Endodermal cell (in vitro differentiated cells): ENCODE results near the gene DTD1. TPM values are rescaled to one million over a fixed set of nuclear protein-coding genes. Genes with fewer than 3 reads are reported as not detected.

ENCODE experiments used
- DNase-seq: peaks from one replicate; pipeline ENCODE4 v3.0.0-alpha.2; 2017
- H3K27ac ChIP-seq: 2 replicates; pipeline ENCODE4 v1.5.1; 2013; ENCODE audit warnings: mild to moderate bottlenecking, low read depth, low read length, moderate library complexity
- H3K27me3 ChIP-seq: 2 replicates; pipeline ENCODE4 v1.6.1; 2013; ENCODE audit warnings: mild to moderate bottlenecking, low read length, moderate library complexity; ENCODE audit not compliant: insufficient read depth, control insufficient read depth, poor library complexity, severe bottlenecking
- H3K36me3 ChIP-seq: 2 replicates; pipeline ENCODE4 v1.7.0; 2013; ENCODE audit warnings: mild to moderate bottlenecking, low read length, moderate library complexity; ENCODE audit not compliant: control insufficient read depth, insufficient read depth
- H3K4me1 ChIP-seq: one replicate; pipeline ENCODE4 v1.7.0; 2013; ENCODE audit warnings: low read length; ENCODE audit not compliant: control insufficient read depth, insufficient read depth
- H3K4me3 ChIP-seq: 2 replicates; pipeline ENCODE4 v1.5.1; 2013; ENCODE audit warnings: mild to moderate bottlenecking, low read length, moderate library complexity
- H3K9ac ChIP-seq: 2 replicates; pipeline ENCODE4 v1.6.1; 2013; ENCODE audit warnings: mild to moderate bottlenecking, low read length, moderate library complexity; ENCODE audit not compliant: poor library complexity, severe bottlenecking; ENCODE audit errors: extremely low read depth
- H3K9me3 ChIP-seq: 2 replicates; pipeline ENCODE4 v1.6.1; 2013; ENCODE audit warnings: mild to moderate bottlenecking, low read length, moderate library complexity; ENCODE audit not compliant: control insufficient read depth
- H3K27ac Mint-ChIP-seq: 2 replicates; pipeline ENCODE4 v1.8.0; 2020; ENCODE audit warnings: mixed read lengths
- H3K27me3 Mint-ChIP-seq: 2 replicates; pipeline ENCODE4 v1.8.0; 2021; ENCODE audit warnings: mild to moderate bottlenecking, mixed read lengths; ENCODE audit not compliant: insufficient read depth
- H3K36me3 Mint-ChIP-seq: 2 replicates; pipeline ENCODE4 v1.8.0; 2020; ENCODE audit warnings: low read depth, mixed read lengths
- H3K4me1 Mint-ChIP-seq: 2 replicates; pipeline ENCODE4 v1.8.0; 2020; ENCODE audit warnings: mixed read lengths
- H3K4me3 Mint-ChIP-seq: 2 replicates; pipeline ENCODE4 v1.8.0; 2020; ENCODE audit warnings: mild to moderate bottlenecking, moderate library complexity, mixed read lengths
- H3K9me3 Mint-ChIP-seq: 2 replicates; pipeline ENCODE4 v1.8.0; 2020; ENCODE audit warnings: mild to moderate bottlenecking, mixed read lengths
- WGBS, 2 experiments: methylation state at CpG; one replicate each; pipeline versions ENCODE4 v1.1.5 to v1.1.7; 2013; ENCODE audit warnings: missing lambda C conversion rate in 2 of 2, mixed read lengths in 1 of 2; ENCODE audit not compliant: insufficient coverage in 1 of 2, insufficient read length in 1 of 2; 5-methylcytosine and 5-hydroxymethylcytosine counted together
- total RNA-seq, 2 donors: library from RNA; stranded (reverse); fragmentation: NEBNext Ultra II Directional in 1 of 2; extraction: Animal tissue kit (Norgen Biotek cat#: 25700) in 1 of 2; gene quantifications; 2 replicates in 1 of 2; 3 replicates in 1 of 2; pipeline ENCODE4 v1.2.1, GENCODE V29; 2021
- TF ChIP-seq, protein P1 (sequence below): fragments of 200-600 bp; sonication (generic); conservative IDR thresholded peaks from 2 replicates; pipeline ENCODE4 v1.5.0; 2021; ENCODE audit warnings: antibody characterized with exemption, mild to moderate bottlenecking

DTD1 gene
- total RNA-seq, 2 donors from 2014 or later, result 34.2 to 44.0 TPM

DNA sequence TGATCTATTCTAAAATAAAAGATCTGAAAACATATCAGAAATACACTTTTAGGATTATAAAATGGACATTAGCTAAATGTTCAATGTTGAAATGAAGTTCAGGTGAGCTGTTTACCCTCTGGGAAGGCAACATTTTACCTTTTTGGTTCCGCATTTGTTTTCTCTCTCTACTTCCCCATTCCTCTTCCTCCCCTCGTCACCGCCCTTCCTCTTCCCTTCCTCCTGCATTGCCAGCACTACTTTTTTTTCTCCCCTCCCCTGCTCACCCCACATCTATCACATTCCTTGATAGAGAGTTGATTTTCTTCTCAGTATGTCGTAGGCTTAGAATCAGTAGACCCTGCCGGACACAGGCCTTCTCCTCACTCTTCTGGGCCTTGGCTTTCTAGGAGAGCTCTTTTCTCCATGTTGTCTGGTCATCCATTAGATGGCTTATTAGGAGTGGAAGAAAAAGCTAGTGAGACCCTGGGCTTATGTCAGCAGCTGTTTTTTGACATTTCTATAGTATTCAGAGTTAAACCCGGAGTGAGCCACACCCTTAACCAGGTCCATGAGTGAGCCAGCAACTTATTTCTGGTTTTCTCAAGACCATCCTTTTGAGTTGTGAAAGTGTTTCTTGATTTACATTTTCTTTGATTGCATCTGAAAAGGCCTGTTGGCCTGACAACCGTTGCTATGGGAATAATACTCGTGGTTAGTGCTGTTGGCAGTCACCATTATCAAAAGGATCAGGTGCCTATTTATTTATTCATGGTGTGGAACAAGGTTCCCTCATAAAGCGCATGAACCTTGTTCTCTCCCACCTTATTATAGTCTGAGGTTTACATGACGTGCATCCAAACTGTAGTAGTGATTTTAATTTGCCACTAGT is 90.9 kb downstream of the DTD1 start:
- DNase-seq, result no peak
- H3K27me3 ChIP-seq, result no peaks in the 10 kb centered on the region
- no peaks in the 10 kb centered on the region for H3K9me3 ChIP-seq
- Mint-ChIP-seq H3K36me3 (peaks cover 2% of the 10 kb centered on the region), H3K9me3 (no peaks in the 10 kb centered on the region), H3K27ac (no peak overlapping the region), H3K4me1 (peaks cover 4% of the 10 kb centered on the region), H3K4me3 (no peak overlapping the region), H3K27me3 (no peaks in the 10 kb centered on the region)
- TF ChIP-seq, protein P1, sequence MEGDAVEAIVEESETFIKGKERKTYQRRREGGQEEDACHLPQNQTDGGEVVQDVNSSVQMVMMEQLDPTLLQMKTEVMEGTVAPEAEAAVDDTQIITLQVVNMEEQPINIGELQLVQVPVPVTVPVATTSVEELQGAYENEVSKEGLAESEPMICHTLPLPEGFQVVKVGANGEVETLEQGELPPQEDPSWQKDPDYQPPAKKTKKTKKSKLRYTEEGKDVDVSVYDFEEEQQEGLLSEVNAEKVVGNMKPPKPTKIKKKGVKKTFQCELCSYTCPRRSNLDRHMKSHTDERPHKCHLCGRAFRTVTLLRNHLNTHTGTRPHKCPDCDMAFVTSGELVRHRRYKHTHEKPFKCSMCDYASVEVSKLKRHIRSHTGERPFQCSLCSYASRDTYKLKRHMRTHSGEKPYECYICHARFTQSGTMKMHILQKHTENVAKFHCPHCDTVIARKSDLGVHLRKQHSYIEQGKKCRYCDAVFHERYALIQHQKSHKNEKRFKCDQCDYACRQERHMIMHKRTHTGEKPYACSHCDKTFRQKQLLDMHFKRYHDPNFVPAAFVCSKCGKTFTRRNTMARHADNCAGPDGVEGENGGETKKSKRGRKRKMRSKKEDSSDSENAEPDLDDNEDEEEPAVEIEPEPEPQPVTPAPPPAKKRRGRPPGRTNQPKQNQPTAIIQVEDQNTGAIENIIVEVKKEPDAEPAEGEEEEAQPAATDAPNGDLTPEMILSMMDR, result no peak
- no peak overlapping the region for H3K27ac ChIP-seq
- H3K9ac ChIP-seq, result no peak overlapping the region
- no peaks in the 10 kb centered on the region for H3K36me3 ChIP-seq
- H3K4me3 ChIP-seq, result no peak overlapping the region
- H3K4me1 ChIP-seq, result no peaks in the 10 kb centered on the region
- 66 to 72% methylated on average over 5 to 10 of the region's 10 CpGs for WGBS, 2 experiments

DNA sequence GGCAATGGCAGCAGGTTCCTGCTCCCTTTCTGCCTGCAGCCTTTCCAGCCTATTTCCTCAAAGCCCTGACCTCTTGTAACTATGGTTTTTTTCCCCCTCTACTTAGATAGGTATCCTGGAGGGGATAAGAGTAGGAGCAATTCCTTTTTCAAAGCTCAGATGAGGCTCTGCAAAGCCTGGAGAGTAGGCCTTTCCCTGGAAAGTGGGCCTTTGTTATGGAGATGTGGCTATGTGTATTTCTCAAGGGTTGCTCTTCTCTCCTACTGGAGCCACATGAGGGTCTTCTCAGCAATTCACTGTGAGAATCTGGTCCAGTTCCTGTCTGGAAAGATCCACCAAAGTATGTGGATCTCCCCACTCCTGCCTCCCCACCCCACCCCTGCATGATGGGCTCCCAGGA is 96.0 kb downstream of the DTD1 start:
- Mint-ChIP-seq H3K9me3 (no peaks in the 10 kb centered on the region), H3K27ac (no peak overlapping the region), H3K27me3 (no peaks in the 10 kb centered on the region), H3K4me3 (no peak overlapping the region), H3K4me1 (peaks cover 9% of the 10 kb centered on the region), H3K36me3 (peaks cover 2% of the 10 kb centered on the region)
- no peak overlapping the region for H3K27ac ChIP-seq
- no peak for DNase-seq
- no peaks in the 10 kb centered on the region for H3K4me1 ChIP-seq
- no peaks in the 10 kb centered on the region for H3K36me3 ChIP-seq
- no peak overlapping the region for H3K4me3 ChIP-seq
- no peaks in the 10 kb centered on the region for H3K9me3 ChIP-seq
- TF ChIP-seq, protein P1, result no peak
- no peaks in the 10 kb centered on the region for H3K27me3 ChIP-seq
- no peak overlapping the region for H3K9ac ChIP-seq

DNA sequence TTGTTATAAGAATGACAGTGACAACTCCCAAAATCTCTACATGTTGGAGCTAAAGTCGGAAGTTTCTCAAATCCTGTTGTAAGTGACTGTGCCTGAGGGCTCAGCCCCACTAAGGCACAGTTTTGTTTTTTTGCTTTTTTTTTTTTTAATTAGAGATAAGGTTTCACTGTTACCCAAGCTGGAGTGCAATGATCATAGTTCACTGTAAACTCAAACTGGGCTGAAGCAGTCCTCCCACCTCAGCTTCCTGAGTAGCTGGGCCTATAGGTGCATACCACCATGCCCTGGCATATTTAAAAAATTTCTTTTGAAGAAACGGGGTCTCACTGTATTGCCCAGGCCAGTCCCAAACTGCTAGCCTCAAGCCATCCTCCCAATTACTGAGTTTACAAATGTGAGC is 96.9 kb downstream of the DTD1 start:
- no peak for DNase-seq
- no peaks in the 10 kb centered on the region for H3K36me3 ChIP-seq
- no peak overlapping the region for H3K9ac ChIP-seq
- Mint-ChIP-seq H3K27me3 (no peaks in the 10 kb centered on the region), H3K36me3 (peaks cover 2% of the 10 kb centered on the region), H3K9me3 (no peaks in the 10 kb centered on the region), H3K27ac (no peak overlapping the region), H3K4me3 (no peak overlapping the region), H3K4me1 (peaks cover 9% of the 10 kb centered on the region)
- no peaks in the 10 kb centered on the region for H3K4me1 ChIP-seq
- no peak overlapping the region for H3K27ac ChIP-seq
- H3K27me3 ChIP-seq, result no peaks in the 10 kb centered on the region
- no peak overlapping the region for H3K4me3 ChIP-seq
- TF ChIP-seq, protein P1, result no peak
- WGBS, 2 experiments, result 87 to 92% methylated on average over 2 of the region's 2 CpGs
- no peaks in the 10 kb centered on the region for H3K9me3 ChIP-seq
